Stimulated activated CD4-positive, alpha-beta T cell treated with anti-CD3 and anti-CD28 coated beads, Interleukin-12 subunit alpha, Interleukin-12 subunit beta, amount 100 ng/mL, for 4 hours (primary cell): ENCODE data around the gene CAMKMT.

Source experiments
- DNase-seq: peaks from one replicate; pipeline ENCODE4 v3.0.0-alpha.2; 2020

Gene CAMKMT

DNA sequence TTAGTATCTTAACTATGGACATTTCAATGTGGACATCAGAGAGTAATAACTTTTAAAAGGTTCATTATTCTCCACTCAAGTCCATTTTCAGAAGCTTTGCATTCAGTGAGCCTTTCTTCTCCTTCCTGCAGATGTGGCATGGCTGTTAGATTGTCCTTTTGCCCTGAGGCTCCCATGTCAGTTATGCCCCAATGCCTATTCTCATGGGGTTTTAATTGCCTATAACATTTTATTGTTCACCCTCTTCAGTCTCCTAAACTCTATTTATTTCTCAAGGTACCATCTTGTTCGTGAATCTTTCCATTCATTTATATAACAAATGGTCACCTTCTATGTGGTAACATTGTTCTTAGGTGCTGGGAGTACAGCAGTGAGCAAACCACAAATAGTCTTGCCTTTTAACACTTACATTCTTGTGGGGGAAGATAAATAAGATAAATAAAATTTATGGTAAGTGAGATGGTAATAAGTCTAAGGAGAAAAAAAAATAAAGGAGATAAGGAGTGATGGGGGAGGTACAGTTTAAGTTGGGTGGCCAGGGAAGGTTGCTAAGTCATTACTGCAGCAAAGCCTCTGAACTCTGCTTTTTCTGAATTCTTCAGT, 301.8 kb downstream of the CAMKMT start:
- DNase-seq, result no peak

DNA sequence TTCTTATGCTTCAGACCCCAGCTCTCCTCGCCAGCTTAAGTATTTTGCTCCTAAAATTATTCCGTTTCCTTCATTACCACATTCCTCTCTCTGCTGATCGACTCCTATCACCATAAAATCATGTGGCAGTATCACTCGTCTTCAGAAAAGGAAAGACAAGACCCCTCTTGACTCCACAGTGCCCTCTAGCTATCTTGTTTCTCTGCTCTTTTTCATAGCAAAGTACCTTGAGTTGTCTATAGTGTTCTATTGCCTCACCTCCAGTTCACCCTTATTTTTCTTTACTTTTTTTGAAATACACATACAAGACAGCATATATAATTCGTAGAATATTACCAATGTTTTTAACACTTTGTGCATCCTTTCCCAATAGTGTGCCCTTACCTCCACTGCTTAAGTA, 306.6 kb downstream of the CAMKMT start:
- DNase-seq, result no peak

- DNase-seq, result no peak
These were observed 309.5 kb downstream of the CAMKMT start for GRCh38 chr2:44671276-44671675.

DNA sequence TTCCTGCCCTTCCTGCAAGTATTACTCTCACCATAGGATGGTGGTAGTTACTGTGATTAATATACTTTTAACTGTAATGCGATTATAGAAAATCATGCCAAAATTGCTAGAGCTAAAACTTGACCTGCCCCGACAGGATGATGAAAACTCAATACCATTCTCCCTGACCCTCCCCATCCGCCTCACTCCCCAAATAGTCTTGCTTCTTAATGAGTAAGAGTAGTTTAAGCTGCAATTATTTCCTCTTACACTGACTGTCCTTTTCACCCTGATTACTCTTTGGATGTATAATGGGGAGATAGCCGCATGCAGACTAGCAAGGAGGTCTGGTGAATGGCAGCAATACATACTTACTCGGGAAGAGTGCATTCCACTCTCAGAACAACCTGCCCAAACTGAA, 310.2 kb downstream of the CAMKMT start:
- no peak for DNase-seq

- no peak for DNase-seq
These were observed 310.7 kb downstream of the CAMKMT start for GRCh38 chr2:44672431-44672830.

DNA sequence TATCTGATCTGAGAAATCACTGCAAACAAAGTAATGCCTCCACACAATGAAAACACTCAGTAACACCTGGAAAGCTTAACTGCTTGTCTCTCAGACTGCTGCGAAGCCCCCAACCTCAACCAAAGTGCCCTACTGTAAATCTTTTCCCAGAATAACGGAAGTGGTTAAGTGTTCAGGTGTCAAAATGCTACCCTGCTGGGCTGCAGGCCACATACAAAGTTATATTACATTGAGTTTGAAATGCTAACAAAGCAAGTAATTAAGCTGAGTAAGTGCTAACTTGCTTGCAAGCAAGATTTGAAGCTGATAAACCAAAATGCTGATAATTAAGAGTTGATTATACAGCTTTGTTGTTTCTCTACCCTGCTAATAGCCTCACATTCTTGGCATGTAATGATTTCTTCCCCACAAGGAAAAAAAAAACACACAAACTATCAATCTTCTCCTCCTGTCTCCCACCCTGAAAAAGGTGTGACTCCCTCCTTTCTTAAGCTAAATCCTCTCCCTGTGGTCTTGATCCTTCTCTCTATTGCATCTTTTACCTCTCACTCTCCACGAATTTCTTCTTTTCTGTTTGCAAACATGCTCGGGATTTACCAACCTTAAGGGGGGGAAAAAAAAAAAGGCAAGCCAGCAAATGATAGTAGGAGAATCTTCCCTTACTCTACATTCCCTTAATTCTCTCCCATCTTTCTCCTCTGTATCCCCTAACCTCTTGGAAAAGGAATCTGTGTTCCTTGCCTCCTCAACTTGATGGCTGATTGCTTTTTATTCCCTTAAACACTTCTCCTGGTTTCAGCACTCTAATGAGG, 312.9 kb downstream of the CAMKMT start:
- no peak for DNase-seq

DNA sequence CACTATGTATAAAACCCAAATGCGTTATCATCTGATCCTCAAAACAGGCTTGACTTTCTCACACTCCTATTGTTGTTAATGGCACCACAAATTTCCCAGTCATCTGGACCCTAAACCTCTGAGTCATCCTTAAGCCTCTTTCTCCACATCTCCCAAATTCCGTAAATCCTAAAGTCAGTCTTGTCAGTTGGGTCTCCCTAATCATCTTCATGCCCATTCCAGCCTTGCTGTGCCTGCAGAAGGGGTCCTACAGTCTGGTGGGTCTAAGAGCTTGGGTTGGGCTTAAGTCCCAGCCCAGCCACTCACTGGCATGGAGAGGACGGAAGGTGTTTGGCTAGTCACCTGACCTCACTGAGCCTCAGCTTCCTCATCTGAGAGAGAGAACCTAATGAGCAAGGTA, 314.6 kb downstream of the CAMKMT start:
- DNase-seq, result no peak

- DNase-seq, result no peak
These were observed 317.8 kb downstream of the CAMKMT start for GRCh38 chr2:44679584-44679983.

DNA sequence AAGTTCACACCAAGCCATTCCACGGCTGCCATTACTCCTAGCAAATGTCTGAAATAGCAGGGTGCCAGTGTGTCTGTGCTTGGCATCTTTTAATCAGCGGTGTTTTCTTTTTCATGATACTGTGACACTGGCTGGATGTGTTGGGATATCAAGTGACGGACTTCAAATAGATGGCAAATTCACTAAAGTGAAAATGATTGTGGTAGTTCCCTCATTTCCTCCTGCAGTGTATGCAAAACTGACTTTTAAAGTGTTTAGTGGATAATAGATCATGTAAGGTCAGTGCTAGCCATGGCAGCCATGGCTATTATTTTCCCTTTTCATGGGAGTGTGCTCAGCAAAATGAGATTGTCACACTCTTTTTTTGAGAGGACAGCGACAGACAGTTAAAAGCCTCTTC, 318.2 kb downstream of the CAMKMT start:
- DNase-seq, result no peak

GRCh38 chr2:44680424-44680971, 318.8 kb downstream of the CAMKMT start:
- no peak for DNase-seq

GRCh38 chr2:44680983-44681531, 319.3 kb downstream of the CAMKMT start:
- DNase-seq, result no peak

- no peak for DNase-seq
These were observed 320.7 kb downstream of the CAMKMT start for GRCh38 chr2:44682459-44682858.

GRCh38 chr2:44684559-44684958, 322.8 kb downstream of the CAMKMT start:
- DNase-seq, result no peak

DNA sequence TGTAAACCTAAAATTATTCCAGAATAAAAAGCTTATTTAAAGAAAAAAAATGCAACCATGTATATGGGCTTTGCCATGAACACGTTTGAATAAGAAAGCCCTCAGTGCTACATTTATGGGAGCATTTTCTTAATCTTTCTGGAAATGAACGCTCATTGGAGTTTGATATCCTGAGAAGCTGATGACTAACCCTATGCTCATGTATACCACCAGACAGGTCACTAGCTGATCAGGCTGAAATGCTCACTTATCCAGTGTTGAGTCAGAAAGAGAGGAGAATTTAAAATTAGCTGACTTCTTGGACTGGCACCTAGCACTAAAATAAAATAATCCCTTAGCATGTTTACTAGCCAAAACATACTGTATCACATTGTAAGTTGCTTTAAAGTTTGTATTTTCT, 324.8 kb downstream of the CAMKMT start:
- no peak for DNase-seq

DNA sequence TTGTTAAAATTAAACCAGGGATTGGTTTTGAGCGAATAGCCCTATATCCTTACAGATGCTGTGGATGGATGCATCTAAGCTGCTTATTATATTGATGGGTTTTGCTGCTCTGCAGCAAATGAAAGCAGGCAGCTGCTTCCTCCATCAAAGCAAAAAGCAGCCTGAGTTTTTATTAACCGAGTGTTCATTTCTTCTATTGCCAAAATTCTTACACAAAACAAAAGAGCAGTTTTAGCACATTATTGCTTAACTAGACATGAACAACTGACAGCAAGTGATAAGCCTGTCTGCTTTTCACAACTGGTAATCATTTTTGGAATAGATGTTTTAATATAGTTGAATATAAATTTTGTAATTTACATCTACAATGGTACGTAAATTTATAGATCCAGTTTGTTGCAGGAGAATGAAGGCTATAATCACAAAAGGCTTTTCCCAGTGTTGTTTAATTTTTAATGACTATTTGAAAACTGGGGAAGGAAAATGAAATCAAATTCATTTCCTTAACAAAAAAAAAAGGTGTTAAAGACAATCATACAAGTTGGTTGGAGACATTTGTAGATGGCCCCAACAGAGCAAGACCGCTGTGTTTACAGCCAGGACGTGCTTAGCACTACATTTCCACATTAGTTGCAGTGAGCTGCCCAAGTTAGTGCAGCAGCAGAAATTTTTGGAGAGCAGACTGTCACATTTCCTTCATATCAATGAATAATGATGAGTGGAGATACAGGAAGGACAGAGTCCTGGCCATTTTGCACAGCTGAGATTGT, 326.1 kb downstream of the CAMKMT start:
- DNase-seq, result no peak

DNA sequence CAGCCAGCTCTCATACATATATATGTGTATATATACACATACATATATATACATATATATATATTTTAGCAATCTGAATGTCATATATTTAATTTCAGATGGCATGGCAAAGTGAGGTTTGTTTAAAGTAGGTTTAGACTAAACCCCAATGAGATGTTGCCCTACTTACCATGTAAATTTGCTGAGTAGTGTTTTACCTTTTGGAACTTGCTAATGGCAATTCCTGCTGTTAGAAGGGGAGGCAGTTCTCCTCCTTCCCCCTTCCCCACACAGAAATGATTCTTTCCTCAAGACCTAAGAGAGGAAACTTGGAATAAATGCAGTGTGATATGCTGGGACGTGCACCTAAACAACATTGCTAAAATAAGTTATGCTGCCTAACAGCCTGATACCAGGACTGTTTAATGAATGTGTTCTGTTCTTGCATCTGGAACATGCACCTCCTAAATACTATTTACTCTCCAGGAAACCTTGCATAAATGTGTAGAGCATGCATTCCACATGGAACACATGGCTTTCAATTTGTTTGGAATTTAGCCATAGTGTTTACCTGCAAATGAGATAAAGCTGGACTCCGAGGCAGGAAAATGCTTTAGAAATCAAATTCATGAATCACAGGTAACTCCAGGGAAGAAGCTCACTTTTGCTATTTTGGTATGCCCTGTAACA, 326.8 kb downstream of the CAMKMT start:
- no peak for DNase-seq

GRCh38 chr2:44689516-44689915, 327.8 kb downstream of the CAMKMT start:
- DNase-seq, result no peak

DNA sequence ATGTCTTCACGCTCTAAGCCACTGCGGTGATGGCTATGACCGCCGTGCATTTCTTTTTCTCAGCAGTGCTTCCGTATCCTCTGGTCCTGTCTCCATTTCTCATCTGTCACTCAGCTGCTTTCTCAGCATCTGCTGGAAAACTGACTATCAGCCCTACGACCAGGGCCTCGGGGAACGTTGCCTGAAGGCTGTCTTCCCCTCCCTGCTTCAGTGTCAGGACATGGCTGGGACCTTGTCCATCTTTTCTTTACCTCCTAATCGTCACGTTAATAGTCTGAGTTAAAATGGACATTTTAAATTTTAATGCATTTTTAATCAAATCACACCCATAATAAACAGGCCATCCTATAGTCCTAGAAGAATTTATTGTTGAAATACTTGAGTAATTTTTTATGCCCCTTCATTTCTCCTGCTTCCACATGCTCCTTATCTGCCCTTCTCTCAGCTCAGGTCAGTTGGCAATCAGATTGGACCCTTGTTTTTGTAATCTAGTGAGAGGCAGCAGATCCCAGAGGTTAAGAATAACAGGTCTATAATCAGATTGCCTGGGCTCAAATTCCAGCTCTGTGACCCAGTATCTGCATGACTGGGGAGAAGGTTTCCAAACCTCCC, 329.5 kb downstream of the CAMKMT start:
- DNase-seq, result no peak

GRCh38 chr2:44692821-44693220, 331.1 kb downstream of the CAMKMT start:
- DNase-seq, result no peak

DNA sequence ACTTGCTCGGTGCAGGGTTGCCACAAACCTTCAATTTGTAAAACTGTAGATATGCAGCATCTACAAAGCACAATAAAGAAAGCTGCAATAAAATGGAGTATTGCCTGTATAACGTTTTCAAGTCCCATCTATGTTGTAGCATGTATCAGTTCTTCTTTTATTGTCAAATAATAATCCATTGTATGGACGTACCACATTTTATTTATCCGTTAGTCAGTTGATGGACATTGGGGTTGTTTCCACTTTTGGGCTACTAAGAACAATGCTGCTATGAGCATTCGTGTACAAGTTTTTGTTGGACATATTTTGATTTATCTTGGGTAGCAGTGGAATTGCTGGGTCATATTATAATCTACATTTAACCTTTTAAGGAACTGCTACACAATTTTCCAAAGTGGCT, 339.1 kb downstream of the CAMKMT start:
- DNase-seq, result no peak

DNA sequence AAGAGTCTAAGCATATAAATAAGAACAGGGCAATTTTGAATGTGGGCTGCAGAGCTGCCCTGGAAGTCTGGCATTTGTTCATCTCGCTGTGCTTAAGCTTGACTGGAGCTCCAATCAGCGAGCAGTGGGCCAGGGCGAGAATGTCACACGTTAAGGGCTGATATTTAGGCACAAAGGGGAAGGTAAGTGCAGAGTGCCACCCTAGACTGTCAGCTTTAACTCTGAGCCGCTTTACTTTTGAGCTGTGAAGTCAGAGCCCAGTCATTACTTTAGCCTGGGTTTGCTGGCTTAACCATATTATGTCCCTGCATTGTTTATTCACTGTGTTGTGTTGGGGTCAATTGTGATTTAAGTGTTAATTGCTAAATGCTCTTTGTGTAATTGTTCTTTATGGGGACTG, 343.6 kb downstream of the CAMKMT start:
- no peak for DNase-seq

GRCh38 chr2:44705876-44706480, 344.2 kb downstream of the CAMKMT start:
- DNase-seq, result no peak
